ENCODE measurements around the gene MT1A. TPM values are rescaled to one million over a fixed set of nuclear protein-coding genes. Genes with fewer than 3 reads are reported as not detected.
A peak's percentile ranks its signal among the peaks of the same experiment; 100 is the strongest.

The MT1A gene
- total and polyA plus RNA-seq, 2 experiments from 2014 or later: 1.9 TPM; not detected in 1

- WGBS (ENCODE audit: low lambda C conversion rate, missing lambda C conversion rate): 86% methylated on average over 3 of the region's 3 CpGs
- Histone ChIP-seq H3K4me2 (no peak overlapping the region), H3K9me2 (replicated peaks; ENCODE audit: insufficient read depth) (no peaks in the 10 kb centered on the region)
Measured at GRCh38 chr16:56615353-56615752, 23.1 kb upstream of the MT1A start.

GRCh38 chr16:56616608-56617211, 21.8 kb upstream of the MT1A start:
- 25% methylated on average over 21 of the region's 23 CpGs for WGBS (ENCODE audit: low lambda C conversion rate, missing lambda C conversion rate)
- H3K9me3 ChIP-seq (ENCODE audit: low read depth): no peaks in the 10 kb centered on the region
- no peaks in the 10 kb centered on the region for H3K36me3 ChIP-seq (replicated peaks; ENCODE audit: insufficient read depth, low read depth)
- H3K4me3 ChIP-seq: no peak overlapping the region
- no peak for TF ChIP-seq CTCF (IDR thresholded peaks at IDR 0.05; ENCODE audit: poor library complexity)
- no peak for TF ChIP-seq EZH2phosphoT487 (IDR thresholded peaks at IDR 0.05; ENCODE audit: low read depth, severe bottlenecking, unreplicated experiment)
- no peak for TF ChIP-seq EZH2 (IDR thresholded peaks at IDR 0.05; ENCODE audit: borderline replicate concordance)
- H3K4me1 ChIP-seq (ENCODE audit: insufficient read depth): no peaks in the 10 kb centered on the region
- no peaks in the 10 kb centered on the region for H3K79me2 ChIP-seq
- no peak for DNase-seq (ENCODE audit: low spot score)
- no peaks in the 10 kb centered on the region for H4K20me1 ChIP-seq (ENCODE audit: insufficient read depth, poor library complexity, severe bottlenecking)
- no peaks in the 10 kb centered on the region for H3K9me2 ChIP-seq (replicated peaks; ENCODE audit: insufficient read depth)
- H3K27ac ChIP-seq: no peak overlapping the region
- H3K27me3 ChIP-seq: peaks cover 42% of the 10 kb centered on the region
- H3K4me2 ChIP-seq: peak overlapping the region; percentile 86
- H2AFZ ChIP-seq: peak overlapping the region; percentile 45

More at GRCh38 chr16:56615353-56615752, 23.1 kb upstream of the MT1A start:
- H3K27me3 ChIP-seq: peaks cover 47% of the 10 kb centered on the region
- TF ChIP-seq CTCF (IDR thresholded peaks at IDR 0.05; ENCODE audit: poor library complexity) (no peak), EZH2 (IDR thresholded peaks at IDR 0.05; ENCODE audit: borderline replicate concordance) (no peak), EZH2phosphoT487 (IDR thresholded peaks at IDR 0.05; ENCODE audit: low read depth, severe bottlenecking, unreplicated experiment) (no peak)
- H3K4me1 ChIP-seq (ENCODE audit: insufficient read depth): no peaks in the 10 kb centered on the region
- H3K4me3 ChIP-seq: no peak overlapping the region
- no peak overlapping the region for H2AFZ ChIP-seq
- H3K9me3 ChIP-seq (ENCODE audit: low read depth): no peaks in the 10 kb centered on the region
- no peaks in the 10 kb centered on the region for H3K79me2 ChIP-seq
- no peaks in the 10 kb centered on the region for H4K20me1 ChIP-seq (ENCODE audit: insufficient read depth, poor library complexity, severe bottlenecking)
- no peak for DNase-seq (ENCODE audit: low spot score)
- no peak overlapping the region for H3K27ac ChIP-seq
- H3K36me3 ChIP-seq (replicated peaks; ENCODE audit: insufficient read depth, low read depth): no peaks in the 10 kb centered on the region

GRCh38 chr16:56617212-56618085, 21.0 kb upstream of the MT1A start:
- Histone ChIP-seq H4K20me1 (ENCODE audit: insufficient read depth, poor library complexity, severe bottlenecking) (no peaks in the 10 kb centered on the region), H3K9me2 (replicated peaks; ENCODE audit: insufficient read depth) (no peaks in the 10 kb centered on the region), H3K27ac (no peak overlapping the region), H3K79me2 (no peaks in the 10 kb centered on the region), H2AFZ (peak overlapping the region; percentile 45), H3K4me1 (ENCODE audit: insufficient read depth) (no peaks in the 10 kb centered on the region), H3K9me3 (ENCODE audit: low read depth) (no peaks in the 10 kb centered on the region), H3K4me2 (peak overlapping the region; percentile 86), H3K36me3 (replicated peaks; ENCODE audit: insufficient read depth, low read depth) (no peaks in the 10 kb centered on the region), H3K4me3 (peak overlapping the region; percentile 29), H3K27me3 (peaks cover 42% of the 10 kb centered on the region)
- WGBS (ENCODE audit: low lambda C conversion rate, missing lambda C conversion rate): 4% methylated on average over 39 of the region's 41 CpGs
- peak; percentile 60 for DNase-seq (ENCODE audit: low spot score)
- TF ChIP-seq CTCF (IDR thresholded peaks at IDR 0.05; ENCODE audit: poor library complexity) (no peak), EZH2phosphoT487 (IDR thresholded peaks at IDR 0.05; ENCODE audit: low read depth, severe bottlenecking, unreplicated experiment) (no peak), EZH2 (IDR thresholded peaks at IDR 0.05; ENCODE audit: borderline replicate concordance) (no peak)
